Uterus (tissue), 4 donors: ENCODE measurements around the gene DNM3. TPM values are rescaled to one million over a fixed set of nuclear protein-coding genes. Genes with fewer than 3 reads are reported as not detected.
A peak's percentile ranks its signal among the peaks of the same experiment; 100 is the strongest.

Experiments used
- DNase-seq, 2 donors: peaks; one replicate each; pipeline ENCODE4 v3.0.0-alpha.2; 2019 to 2020
- H3K27ac ChIP-seq, 2 donors: fragments of 200-600 bp; sonication (generic); 1 replicate in 1 of 2; 2 replicates in 1 of 2; pipeline ENCODE4 v1.5.1; 2016 to 2018
- H3K27me3 ChIP-seq, 2 donors: fragments of 200-600 bp; sonication (generic); one replicate each; pipeline ENCODE4 v1.5.1; 2018 to 2019; ENCODE audit warnings: control low read depth in 1 of 2
- H3K36me3 ChIP-seq, 2 donors: fragments of 200-600 bp; sonication (generic); one replicate each; pipeline ENCODE4 v1.5.1; 2019; ENCODE audit warnings: control low read depth in 1 of 2
- H3K4me1 ChIP-seq, 2 donors: fragments of 200-600 bp; sonication (generic); one replicate each; pipeline ENCODE4 v1.5.1; 2018 to 2019; ENCODE audit warnings: control low read depth in 1 of 2
- H3K4me3 ChIP-seq, 2 donors: fragments of 200-600 bp; sonication (generic); 1 replicate in 1 of 2; 2 replicates in 1 of 2; pipeline ENCODE4 v1.5.1; 2018 to 2019; ENCODE audit warnings: mild to moderate bottlenecking in 1 of 2
- H3K9me3 ChIP-seq, 2 donors: fragments of 200-600 bp; sonication (generic); one replicate each; pipeline ENCODE4 v1.5.1; 2019; ENCODE audit warnings: control low read depth in 1 of 2
- POLR2A ChIP-seq, 2 donors: fragments of 450-650 bp; IDR thresholded peaks; one replicate each; pipeline ENCODE4 v1.6.1; 2016; ENCODE audit warnings: antibody characterized with exemption in 2 of 2, mild to moderate bottlenecking in 1 of 2, moderate library complexity in 1 of 2
- intact Hi-C: fragments of 100-400 bp; cut with DNase I; formaldehyde crosslinking; loops from one replicate; pipeline ENCODE4 v1.15.1; 2023; ENCODE audit warnings: low total_unique reads
- total RNA-seq, 4 donors: library from RNA; depleted of rRNA in 3 of 4; stranded (reverse); fragments of >200 nt in 3 of 4; gene quantifications; one replicate each; pipeline versions ENCODE4 v1.1.0 to v1.2.4, GENCODE V29; 2014 to 2023
- TF ChIP-seq, protein P1 (sequence below), 4 experiments: fragments of 200-600 bp in 2 of 4; fragments of 450-650 bp in 2 of 4; sonication (generic) in 2 of 4; IDR thresholded peaks; one replicate each; pipeline ENCODE4 v1.5.1; 2016 to 2019; ENCODE audit warnings: antibody characterized with exemption in 4 of 4, mild to moderate bottlenecking in 2 of 4, moderate library complexity in 1 of 4
- donor health status: DM: yes; HTN: yes; CAD: no.

Gene DNM3
- total RNA-seq, 4 donors from 2014 or later = 4.7 to 49.2 (median 14.6) TPM

DNA sequence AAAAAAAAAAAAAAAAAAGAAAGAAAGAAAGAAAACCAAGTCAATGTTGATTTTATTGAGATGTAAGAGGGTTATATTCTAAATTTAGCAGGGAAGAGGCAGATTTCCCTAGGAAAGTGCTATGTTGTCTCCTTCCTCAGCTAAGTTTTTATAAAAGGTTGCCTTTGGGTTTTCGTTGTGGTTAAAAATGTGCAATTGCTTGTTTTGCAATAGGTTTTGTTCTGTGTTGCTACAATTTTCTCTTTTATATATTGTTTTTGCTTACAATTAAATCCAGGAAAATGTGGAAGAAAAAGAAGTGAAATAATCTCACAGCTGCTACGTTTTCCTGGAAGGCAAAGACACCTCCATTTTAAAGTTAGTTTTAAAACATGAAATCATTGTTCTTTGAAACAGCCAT is 442.5 kb downstream of the DNM3 start:
- intact Hi-C loops = no loop called here
- TF ChIP-seq POLR2A (IDR thresholded peaks at IDR 0.05) = no peak
- TF ChIP-seq, protein P1, sequence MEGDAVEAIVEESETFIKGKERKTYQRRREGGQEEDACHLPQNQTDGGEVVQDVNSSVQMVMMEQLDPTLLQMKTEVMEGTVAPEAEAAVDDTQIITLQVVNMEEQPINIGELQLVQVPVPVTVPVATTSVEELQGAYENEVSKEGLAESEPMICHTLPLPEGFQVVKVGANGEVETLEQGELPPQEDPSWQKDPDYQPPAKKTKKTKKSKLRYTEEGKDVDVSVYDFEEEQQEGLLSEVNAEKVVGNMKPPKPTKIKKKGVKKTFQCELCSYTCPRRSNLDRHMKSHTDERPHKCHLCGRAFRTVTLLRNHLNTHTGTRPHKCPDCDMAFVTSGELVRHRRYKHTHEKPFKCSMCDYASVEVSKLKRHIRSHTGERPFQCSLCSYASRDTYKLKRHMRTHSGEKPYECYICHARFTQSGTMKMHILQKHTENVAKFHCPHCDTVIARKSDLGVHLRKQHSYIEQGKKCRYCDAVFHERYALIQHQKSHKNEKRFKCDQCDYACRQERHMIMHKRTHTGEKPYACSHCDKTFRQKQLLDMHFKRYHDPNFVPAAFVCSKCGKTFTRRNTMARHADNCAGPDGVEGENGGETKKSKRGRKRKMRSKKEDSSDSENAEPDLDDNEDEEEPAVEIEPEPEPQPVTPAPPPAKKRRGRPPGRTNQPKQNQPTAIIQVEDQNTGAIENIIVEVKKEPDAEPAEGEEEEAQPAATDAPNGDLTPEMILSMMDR (IDR thresholded peaks at IDR 0.05) = no peak
- no peak for DNase-seq
- Histone ChIP-seq H3K27ac (peak overlapping the region; percentile 28 to 34), H3K4me1 (no peaks in the 10 kb centered on the region), H3K27me3 (no peaks in the 10 kb centered on the region), H3K9me3 (peaks cover 0 to 3% of the 10 kb centered on the region in 2 donors), H3K4me3 (no peak overlapping the region), H3K36me3 (no peaks in the 10 kb centered on the region)

- Histone ChIP-seq H3K27ac (peak overlapping the region; percentile 48 to 52), H3K27me3 (no peaks in the 10 kb centered on the region), H3K36me3 (no peaks in the 10 kb centered on the region), H3K9me3 (peaks cover 0 to 3% of the 10 kb centered on the region in 2 donors), H3K4me1 (no peaks in the 10 kb centered on the region), H3K4me3 (no peak overlapping the region)
- intact Hi-C loops = no loop called here
- DNase-seq = peak; percentile 47 to 49
- TF ChIP-seq, protein P1 (IDR thresholded peaks at IDR 0.05) = peak in 1 of 4 experiments; percentile 5
- TF ChIP-seq POLR2A (IDR thresholded peaks at IDR 0.05) = no peak
Measured at GRCh38 chr1:172286629-172287076, 445.4 kb downstream of the DNM3 start.

DNA sequence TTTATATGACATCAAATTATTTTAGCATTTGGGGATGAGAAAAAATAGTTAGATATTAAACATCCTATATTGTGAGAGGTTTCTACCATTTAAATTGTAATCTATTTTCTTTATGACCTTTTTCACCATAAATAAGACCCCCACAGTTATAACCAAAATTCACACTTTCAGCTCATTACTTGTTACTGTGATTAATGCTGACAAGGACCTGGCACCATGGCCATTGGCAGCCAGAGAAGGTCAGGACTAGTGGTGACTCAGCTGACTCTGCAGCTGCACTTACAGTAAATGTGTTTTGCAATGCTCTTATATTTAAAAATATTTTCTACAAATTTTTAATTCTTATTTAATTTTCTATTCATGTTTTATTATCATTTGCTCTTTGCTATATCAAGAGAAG is 445.9 kb downstream of the DNM3 start:
- intact Hi-C loops = no loop called here
- Histone ChIP-seq H3K36me3 (no peaks in the 10 kb centered on the region), H3K27me3 (no peaks in the 10 kb centered on the region), H3K4me3 (no peak overlapping the region), H3K4me1 (no peaks in the 10 kb centered on the region), H3K27ac (peak overlapping the region; percentile 48 to 52), H3K9me3 (peaks cover 0 to 3% of the 10 kb centered on the region in 2 donors)
- peak; percentile 63 to 75 for DNase-seq
- TF ChIP-seq, protein P1 (IDR thresholded peaks at IDR 0.05) = no peak
- TF ChIP-seq POLR2A (IDR thresholded peaks at IDR 0.05) = no peak

- H3K27me3 ChIP-seq = no peaks in the 10 kb centered on the region
- H3K36me3 ChIP-seq = no peaks in the 10 kb centered on the region
- no peak for TF ChIP-seq POLR2A (IDR thresholded peaks at IDR 0.05)
- TF ChIP-seq, protein P1 (IDR thresholded peaks at IDR 0.05) = no peak
- no peak overlapping the region for H3K27ac ChIP-seq
- intact Hi-C loops = no loop called here
- H3K9me3 ChIP-seq = peaks cover 0 to 3% of the 10 kb centered on the region in 2 donors
- H3K4me1 ChIP-seq = no peaks in the 10 kb centered on the region
- H3K4me3 ChIP-seq = no peak overlapping the region
- DNase-seq = no peak
Measured at GRCh38 chr1:172288581-172288980, 447.3 kb downstream of the DNM3 start.

DNA sequence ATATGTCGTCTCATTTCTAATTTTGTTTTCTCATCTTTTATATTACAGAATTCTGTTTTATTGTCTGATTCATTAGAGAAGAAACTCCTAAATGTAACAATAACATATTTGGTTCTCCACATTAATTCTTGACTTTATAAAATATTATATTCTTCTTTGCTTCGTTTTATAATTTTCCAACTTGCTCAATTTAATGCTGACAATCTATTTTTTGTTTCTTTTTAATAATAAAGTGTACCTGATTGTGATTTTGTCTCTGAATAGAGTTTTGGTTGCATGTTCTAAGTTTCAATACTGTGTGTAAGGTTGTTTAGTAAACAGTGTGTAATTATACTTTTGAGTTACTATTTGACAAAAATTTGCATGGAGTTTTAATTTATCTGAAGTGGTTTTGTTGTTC is 448.1 kb downstream of the DNM3 start:
- no peak for DNase-seq

More for the DNA sequence above, 448.1 kb downstream of the DNM3 start:
- no peak overlapping the region for H3K4me3 ChIP-seq
- H3K27me3 ChIP-seq = no peaks in the 10 kb centered on the region
- TF ChIP-seq, protein P1 (IDR thresholded peaks at IDR 0.05) = no peak
- TF ChIP-seq POLR2A (IDR thresholded peaks at IDR 0.05) = no peak
- intact Hi-C loops = no loop called here
- H3K27ac ChIP-seq = no peak overlapping the region
- H3K36me3 ChIP-seq = no peaks in the 10 kb centered on the region
- H3K9me3 ChIP-seq = peaks cover 0 to 3% of the 10 kb centered on the region in 2 donors
- H3K4me1 ChIP-seq = no peaks in the 10 kb centered on the region
